ENCODE data around the gene OR56A3.
"Not testable (repeated sequence)": the region's sequence is repeated elsewhere in the genome, so short reads cannot be mapped to it uniquely, and the experiment has no call there.

The OR56A3 gene, protein sequence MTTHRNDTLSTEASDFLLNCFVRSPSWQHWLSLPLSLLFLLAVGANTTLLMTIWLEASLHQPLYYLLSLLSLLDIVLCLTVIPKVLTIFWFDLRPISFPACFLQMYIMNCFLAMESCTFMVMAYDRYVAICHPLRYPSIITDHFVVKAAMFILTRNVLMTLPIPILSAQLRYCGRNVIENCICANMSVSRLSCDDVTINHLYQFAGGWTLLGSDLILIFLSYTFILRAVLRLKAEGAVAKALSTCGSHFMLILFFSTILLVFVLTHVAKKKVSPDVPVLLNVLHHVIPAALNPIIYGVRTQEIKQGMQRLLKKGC

DNA sequence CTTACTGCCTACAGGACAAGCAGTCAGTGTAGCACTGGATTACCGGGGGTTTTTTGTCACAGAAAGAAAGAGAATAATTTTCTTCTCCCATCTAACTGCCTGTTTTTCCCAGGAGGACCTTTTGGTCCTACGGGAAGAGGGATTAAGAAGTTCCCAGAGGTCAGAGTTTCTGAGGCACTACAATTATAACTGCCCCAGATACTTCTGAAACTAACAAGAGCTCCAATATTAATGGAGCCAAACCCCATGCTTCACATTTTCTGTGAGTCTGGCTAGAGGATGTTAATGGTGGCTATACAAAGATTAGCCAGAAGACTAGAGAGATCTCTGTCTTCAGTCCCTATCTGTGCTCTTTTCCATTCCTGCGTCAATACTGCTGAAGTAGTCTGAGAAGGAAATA is at the start of gene OR56A3:
Gene OR56A3, plus strand, starts transcription at position 301 of the 400 bp plus-strand sequence. CDS start 5,096 bp downstream, outside the sequence.
- no peak for DNase-seq

DNA sequence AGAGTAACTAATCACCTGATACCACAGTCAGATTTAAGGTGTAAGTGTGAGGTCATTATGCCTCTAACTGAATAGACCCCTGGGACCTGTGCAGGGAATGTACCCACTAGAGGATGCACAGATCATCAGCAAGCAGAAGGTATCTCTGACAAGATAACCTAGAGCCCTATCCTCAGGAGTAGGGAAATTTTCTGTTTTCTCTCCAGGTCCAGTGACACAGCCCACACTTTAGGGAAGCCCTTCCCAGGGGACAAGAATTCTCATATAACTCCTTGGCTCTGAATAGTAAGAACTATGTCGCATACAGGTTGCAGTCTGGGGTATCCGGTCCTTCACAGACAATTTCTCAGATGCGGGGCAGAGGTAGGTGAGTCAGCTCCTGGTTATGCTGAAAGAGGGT is 49.1 kb upstream of the OR56A3 start, which contains the start of gene OR52E5:
Gene OR52E5, plus strand, starts transcription at position 301 of the 400 bp plus-strand sequence. CDS start 7,569 bp downstream, outside the sequence.
- no peak for DNase-seq

DNA sequence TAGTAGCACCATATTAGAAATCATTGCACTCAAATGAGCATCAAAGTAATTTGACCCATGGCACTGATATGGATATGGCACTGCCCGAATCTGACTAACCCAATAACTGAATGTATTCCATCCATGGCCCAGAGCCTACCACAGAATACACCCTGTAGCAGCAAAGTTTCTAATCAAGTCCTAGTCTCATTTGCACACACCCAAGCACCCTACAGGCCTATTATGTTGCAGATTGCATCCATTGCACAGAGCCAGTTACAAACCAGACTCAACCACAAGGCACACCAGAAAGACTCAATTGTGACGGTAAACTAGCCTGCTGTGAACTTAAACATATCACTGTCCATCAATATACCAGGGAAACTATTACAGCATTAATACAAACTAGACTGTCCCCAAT is 42.5 kb upstream of the OR56A3 start:
- no peak for DNase-seq

DNA sequence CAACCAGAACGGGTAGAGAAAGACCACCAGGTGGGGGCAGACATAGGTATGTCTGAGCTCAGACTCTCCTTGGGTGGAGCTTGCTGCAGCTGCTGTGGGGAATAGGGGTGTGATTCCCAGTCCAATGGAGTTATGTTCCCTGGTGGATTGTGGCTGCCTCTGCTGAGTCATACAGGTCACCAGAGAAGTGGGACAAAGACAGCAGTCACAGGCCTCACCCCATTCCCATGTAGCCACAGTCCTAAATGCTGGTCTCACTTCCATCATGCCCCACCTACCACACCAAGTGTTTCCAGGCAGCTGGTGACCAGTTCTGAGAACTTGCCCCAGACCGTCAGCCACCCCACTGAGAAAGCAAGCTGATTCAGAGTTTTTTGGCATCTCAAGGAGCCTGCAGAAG is 31.5 kb upstream of the OR56A3 start:
- DNase-seq, result no peak

DNA sequence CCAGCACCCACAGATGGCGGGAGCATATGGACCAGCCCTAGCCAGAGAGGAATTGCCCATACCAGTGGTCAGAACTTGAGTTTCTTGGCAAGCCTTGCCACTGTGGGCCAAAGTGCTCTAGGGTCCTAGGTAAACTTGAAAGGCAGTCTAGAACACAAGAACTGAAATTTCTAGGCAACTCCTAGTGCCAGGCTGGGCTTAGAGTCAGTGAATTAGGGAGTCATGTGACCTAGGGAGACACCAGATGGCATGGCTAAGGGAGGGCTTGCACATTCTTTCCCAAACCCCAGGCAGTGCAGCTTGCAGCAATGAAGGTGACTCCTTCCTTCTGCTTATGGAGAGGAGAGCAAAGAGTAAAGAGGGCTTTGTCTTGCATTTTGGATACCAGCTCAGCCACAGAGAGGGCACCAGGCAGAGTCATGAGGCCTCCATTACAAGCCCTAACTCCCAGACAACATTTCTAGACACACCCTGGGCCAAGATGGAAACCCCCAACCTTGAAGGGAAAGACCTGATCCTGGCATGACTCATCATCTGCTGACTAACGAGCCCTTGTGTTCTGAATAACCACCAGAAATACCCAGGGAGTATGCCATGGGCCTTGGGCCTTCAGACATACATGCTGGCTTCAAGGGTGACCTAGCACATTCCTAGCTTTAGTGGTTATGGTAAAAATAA is 19.2 kb upstream of the OR56A3 start:
- no peak for DNase-seq

DNA sequence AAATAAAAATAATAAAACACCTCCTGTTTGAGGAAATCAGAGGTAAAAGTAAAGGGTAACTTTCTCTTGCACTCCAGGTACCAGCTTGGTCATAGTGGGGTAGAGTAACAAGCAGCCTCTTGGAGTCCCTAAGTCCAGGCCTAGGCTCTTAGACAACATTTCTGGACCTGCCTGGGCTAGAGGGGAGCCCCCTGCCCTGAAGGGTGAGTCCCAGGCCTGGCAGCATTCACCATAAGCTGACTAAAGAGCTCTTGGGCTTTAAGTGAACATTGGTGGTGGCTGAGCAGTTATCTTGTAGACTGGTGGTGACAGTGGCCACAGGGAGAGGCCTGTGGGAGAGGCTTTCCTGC is 18.6 kb upstream of the OR56A3 start:
- DNase-seq, result no peak

DNA sequence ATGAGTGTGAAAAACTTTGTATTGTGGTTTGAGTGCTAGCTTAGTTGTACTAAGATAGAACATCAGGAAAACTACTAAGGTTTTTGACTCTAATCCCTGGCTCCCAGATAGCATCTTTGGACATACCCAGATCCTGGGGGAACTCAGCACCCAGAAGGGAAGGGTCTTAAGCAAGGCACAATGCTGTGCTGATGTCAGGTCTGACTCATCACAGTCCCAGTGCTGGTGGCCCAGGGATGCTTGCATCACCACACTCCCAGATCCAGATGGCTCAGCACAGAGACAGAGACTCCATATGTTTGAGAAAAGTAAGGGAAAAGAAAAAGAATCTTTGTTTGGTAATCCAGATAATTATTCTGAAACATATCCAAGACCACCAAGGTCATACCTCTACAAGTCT is 18.3 kb upstream of the OR56A3 start:
- no peak for DNase-seq

DNA sequence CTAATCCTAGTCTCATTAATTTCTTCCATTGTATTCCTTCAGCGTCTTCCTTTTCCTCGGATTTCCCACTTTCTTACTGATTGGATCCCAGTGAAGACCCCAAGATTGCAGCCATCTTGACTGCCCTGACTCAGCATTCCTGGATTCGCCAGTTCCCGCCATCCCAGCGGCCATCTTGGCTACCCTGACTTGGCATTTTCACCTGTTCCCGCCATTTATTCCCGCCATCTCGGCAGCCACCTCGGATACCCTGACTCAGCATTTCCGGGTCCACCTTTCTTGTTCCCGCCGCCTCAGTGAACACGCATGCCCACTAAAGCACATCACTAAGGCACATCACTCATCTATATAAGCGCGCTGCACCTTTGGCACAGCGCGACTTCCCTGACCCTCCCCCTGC is 13.8 kb upstream of the OR56A3 start:
- DNase-seq, result no peak

DNA sequence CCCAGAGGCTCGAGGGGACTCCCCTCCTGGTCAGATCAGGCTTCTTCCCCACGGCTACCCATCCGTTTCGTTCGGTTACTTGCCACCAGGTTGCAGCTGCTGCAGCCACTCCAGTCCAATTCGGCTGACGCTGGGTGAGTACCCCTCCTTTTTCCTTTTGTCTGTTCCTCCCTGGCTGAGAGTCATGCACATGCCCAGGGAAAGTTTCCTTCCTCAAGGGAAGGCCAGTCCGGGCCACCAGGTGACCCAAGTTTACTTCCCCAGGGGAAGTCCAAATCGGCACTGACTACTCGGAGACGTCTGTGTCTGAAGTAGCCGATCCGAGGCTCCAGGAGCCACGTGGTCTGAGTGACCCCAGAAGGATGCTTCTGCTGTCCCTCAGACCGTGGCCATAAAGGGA is 13.2 kb upstream of the OR56A3 start:
- DNase-seq, result no peak

DNA sequence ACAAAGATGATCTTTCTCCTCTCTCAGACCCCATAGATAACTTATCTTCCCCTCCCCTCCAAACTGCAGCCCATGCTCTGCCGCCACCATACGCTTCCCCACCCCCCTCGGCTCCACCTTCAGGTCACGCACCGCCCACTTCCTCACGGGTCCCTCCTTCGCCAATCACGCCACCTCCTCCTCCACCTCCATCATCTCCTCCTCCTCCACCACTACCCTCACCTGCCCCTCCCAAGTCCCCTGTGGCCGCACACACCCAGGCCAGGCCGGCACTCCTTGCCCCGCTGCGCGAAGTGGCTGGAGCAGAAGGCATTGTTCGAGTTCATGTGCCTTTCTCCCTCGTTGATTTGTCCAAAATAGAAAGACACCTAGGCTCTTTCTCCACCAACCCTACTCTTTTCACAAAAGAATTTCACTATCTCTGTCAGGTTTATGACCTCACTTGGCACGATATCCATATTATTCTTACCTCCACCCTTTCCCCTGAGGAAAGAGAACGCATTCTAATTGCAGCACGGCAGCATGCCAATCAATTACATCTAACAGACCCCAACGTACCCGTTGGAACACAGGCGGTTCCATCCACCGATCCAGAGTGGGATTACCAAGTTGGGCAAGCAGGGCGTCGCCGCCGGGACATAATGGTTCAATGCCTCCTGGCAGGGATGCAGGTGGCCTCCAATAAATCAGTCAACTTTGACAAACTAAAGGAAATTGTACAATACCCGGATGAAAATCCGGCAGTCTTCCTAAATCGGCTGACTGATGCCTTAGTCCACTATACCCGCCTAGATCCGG is 12.3 kb upstream of the OR56A3 start:
- no peak for DNase-seq

DNA sequence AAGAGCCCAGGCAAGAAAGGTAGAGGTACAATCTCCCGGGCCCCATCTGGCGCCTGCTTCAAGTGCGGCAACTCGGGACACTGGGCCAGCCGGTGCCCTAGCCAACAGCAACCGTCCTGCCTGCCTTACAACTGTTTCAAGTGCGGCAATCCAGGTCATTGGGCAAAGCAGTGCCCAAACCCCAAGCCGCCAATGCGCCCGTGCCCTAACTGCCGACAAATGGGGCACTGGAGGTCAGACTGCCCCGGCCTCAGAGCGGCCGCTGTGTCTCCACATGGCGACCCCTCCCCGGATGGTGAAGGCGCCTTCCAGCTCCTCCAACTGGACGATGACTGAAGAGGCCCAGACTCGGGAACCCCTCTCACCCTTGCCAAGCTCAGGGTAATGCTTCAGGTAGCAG is 11.4 kb upstream of the OR56A3 start:
- DNase-seq, result no peak

DNA sequence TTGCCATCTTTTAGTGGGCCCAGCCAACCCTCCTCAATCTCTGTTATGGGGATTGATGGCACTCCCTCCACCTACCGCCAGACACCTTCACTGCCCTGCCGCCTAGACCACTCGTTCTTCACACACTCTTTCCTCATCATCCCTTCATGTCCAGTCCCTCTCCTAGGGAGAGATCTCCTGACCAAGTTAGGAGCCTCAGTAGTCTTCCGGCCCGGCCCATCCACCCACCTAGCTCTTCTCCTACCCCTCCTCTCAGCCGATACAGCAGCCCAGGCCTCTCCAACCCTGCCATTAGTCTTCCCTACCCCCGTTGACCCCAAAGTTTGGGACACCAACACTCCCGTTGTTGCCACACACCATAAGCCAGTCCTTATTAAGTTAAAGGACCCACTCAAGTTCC is 11.0 kb upstream of the OR56A3 start:
- no peak for DNase-seq

DNA sequence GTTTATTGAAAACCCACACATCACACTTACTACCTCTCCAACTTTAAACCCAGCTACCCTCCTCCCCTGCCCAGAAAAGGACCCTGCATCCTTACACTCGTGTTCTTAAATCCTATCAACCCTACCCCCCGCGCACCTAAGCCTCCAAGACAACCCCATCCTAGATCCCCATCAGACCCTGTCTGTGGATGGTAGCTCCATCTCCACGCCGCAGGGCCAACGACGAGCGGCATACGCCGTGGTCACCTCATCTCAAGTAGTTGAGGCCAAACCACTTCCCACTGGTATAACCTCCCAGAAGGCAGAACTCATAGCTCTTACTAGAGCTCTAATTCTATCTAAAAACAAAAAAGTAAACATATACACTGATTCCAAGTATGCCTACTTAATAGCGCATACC is 9.4 kb upstream of the OR56A3 start:
- DNase-seq, result no peak

DNA sequence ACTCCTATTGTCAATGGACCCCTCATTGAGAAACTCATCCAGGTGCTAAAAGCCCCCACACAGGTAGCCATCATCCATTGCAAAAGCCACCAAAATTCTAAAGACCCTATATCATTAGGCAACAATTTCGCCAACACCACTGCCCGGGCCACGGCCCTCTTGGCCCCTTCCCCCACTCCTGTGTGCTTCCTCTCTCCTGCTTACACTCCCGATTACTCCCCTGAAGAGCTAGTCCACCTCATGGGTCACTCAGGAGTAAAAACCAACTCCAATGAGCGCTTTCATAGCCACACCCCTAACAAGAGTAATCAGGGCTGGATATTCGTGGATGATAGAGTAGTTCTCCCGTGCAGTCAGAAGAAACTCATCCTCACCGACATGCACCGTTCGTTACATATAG is 8.9 kb upstream of the OR56A3 start:
- no peak for DNase-seq

DNA sequence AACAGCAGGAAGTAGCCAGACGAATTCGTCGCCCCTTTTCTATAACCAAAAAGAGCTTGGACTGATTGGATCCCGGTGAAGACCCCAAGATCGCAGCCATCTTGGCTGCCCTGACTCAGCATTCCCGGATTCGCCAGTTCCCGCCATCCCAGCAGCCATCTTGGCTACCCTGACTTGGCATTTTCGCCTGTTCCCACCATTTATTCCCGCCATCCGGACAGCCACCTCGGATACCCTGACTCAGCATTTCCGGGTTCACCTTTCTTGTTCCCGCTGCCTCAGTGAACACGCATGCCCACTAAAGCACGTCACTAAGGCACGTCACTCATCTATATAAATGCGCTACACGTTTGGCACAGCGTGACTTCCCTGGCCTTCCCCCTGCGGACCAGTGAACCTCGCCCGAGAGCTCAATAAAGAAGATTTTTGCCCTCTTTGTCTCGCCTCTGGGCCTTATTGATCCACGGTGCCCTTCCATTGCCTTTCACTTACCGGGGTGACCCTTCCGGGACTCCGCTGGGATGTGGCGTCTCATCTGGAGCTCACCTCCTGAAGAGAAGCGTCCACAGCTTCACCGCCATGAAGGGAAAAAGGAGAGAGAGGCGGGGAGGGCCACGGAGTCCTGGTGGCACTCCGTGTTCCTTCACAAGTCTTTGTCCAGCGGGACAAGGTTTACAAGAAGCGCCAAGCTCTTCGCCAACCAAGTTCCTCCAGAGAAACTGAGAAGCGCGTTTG is 4.0 kb upstream of the OR56A3 start:
- DNase-seq, result no peak

DNA sequence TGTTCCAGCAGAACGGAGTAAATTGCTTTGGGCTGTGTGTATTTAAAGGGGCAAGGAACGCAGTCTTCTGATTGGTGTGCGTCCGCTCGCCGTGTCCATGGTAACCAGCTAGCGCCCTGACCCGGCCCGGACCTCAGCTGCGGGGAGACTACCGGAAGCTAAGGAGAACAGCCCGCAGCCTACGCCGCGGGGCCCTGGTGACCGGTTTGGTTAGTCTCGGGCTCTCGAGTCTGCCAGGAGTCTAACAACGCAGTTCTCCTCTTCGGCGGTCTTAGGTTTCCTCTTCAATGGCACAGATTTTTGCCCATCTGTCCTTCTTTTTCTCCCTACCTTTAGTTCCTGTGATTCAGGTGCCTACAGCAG is 3.5 kb upstream of the OR56A3 start:
- no peak for DNase-seq

DNA sequence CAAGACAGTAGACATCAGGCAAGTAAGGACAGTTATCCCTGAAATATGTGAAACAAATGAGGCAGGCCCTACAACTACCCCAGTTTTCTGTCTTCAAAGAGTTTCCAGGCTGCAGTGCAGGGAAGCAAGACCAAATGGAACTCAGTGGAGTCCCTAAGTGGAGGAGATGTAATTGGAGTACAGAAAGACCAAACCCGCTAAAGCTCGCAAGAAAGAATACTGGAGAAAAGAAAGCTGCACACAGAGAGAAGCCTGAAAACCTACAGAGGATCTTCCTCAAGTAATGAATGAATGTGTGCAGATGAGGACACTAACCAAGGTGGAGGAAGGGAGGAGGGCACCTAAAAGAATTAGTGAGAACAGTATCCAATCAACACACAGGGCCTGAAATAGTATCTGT is 1.3 kb upstream of the OR56A3 start:
- DNase-seq, result no peak

DNA sequence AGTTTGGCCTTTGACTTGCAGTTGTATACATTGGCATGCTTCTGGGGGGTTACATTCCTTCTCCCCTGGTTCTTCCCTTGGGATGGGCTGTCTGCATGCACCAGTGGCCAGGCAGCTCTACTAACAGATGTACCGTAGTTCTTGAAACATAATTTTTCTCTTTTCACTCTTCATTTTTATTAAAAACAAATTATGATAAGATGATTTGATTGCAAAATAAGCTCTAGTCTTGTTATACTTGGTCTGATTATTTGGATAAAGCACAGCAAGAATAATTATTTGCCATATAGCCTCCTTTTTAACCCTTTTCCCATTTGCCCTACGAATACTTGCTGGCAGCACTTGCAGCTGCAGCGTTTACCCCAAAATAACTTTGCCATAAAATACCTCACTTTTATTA is 13.5 kb downstream of the OR56A3 start:
- DNase-seq, result no peak

DNA sequence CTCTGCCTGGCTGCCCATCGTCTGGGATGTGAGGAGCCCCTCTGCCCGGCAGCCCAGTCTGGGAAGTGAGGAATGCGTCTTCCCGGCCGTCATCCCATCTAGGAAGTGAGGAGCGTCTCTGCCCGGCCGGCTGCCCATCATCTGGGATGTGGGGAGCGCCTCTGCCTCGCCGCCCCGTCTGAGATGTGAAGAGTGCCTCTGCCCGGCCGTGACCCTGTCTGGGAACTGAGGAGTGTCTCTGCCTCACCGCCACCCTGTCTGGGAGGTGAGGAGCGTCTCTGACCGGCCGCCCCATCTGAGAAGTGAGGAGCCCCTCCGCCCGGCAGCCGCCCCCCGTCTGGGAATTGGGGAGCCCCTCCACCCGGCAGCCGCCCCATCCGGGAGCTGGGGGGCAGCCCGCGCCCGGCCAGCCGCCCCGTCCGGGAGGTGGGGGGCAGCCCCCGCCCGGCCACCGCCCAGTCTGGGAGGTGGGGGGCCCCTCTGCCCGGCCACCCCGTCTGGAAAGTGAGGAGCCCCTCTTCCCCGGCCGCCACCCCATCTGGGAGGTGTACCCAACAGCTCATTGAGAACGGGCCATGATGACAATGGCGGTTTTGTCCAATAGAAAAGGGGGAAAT is 18.8 kb downstream of the OR56A3 start:
- not testable (repeated sequence) for DNase-seq

DNA sequence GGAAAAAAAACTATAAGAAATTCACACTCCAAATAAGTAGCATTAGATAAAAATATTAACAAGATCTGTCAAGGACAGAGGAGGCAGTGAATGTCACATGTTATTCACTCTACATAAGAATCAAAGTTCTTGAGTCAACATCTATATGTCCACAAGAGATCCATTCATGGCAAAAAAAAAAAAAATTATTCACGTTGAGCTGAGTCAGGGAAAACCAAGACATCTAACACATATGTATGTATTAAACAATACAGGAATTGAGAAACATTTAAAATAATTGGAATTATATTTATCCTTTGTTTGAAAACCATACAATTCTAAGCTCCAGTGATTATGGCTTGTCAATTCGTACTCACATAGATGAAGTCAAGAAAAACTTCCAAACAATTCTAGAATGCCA is 24.9 kb downstream of the OR56A3 start:
- no peak for DNase-seq

DNA sequence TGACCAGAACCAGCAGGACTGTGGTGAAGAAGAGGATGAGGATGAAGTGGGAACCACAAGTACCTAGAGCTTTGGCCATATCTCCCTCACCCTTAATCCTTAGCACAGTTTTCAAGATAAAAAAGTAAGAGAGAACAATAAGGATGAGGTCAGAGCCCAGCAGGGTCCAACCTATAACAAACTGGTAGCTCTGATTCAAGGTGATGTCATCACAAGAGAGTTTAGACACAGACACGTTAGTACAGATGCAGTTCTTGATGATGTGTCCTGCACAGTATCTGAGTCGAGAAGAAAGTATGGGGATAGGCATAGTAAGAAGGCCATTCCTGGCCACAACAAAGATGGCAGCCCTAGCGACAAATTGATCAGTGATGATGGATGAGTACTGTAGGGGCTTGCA is 25.7 kb downstream of the OR56A3 start:
- DNase-seq, result no peak

DNA sequence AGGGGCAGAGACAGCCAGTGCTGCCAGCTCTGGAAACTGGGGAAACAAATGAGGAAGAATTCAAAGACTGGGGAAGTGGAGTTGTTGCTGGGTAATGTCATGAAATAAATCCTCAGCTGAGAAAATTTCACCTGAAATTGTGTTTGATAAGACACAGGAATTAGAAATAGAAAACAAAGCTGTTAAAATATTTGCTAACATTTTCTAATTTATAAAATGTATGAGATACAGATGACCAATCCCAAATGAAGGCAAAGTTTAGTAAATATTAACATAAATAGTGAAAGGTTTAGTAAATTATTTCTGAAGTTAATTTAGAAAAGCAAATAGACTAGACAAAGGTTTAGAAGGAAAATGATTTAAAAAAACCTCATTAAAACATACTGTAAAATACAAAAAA is 26.3 kb downstream of the OR56A3 start, which contains the start of gene OR56A5:
Gene OR56A5, minus strand, starts transcription at position 101 of the 400 bp plus-strand sequence. Its CDS starts 0 bp downstream, at position 101.
- no peak for DNase-seq

DNA sequence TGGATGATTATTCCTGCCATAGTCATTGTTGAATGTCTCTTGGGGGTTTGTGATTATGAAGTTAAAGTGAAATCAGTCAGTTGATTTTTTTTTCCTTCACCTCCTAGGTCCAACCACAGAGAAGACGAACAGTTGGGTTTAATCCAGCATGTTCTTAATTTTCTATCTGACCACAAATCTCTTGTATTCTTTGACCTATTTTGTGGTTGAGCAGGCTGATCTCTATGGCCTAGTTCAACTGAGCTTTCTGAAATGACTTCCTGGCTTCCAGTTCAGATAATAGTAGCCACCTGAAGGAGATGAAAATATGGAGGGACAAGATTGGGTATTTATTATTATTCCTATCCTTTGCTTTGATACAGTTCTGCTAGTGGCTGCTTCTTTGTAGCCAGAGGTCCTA is 31.5 kb downstream of the OR56A3 start:
- DNase-seq, result no peak
